HG03066 (cell line): Measurements from ENCODE around the gene PCGF3.

Experiments
- ATAC-seq: cut with Tn5 transposase; IDR thresholded peaks from one replicate; pipeline ENCODE4 v1.9.1; 2021; ENCODE audit warnings: low read depth; ENCODE audit not compliant: unreplicated experiment

PCGF3 gene, protein sequence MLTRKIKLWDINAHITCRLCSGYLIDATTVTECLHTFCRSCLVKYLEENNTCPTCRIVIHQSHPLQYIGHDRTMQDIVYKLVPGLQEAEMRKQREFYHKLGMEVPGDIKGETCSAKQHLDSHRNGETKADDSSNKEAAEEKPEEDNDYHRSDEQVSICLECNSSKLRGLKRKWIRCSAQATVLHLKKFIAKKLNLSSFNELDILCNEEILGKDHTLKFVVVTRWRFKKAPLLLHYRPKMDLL

GRCh38 chr4:705278-706082 is at the start of gene PCGF3:
Gene PCGF3, plus strand, starts transcription at chr4:705832. Its CDS starts 27,849 bp downstream, at chr4:733681.
- ATAC-seq = peak; percentile 91

GRCh38 chr4:656436-657337 is 48.9 kb upstream of the PCGF3 start:
- no peak for ATAC-seq

GRCh38 chr4:657338-657833 is 48.2 kb upstream of the PCGF3 start:
- ATAC-seq = no peak

DNA sequence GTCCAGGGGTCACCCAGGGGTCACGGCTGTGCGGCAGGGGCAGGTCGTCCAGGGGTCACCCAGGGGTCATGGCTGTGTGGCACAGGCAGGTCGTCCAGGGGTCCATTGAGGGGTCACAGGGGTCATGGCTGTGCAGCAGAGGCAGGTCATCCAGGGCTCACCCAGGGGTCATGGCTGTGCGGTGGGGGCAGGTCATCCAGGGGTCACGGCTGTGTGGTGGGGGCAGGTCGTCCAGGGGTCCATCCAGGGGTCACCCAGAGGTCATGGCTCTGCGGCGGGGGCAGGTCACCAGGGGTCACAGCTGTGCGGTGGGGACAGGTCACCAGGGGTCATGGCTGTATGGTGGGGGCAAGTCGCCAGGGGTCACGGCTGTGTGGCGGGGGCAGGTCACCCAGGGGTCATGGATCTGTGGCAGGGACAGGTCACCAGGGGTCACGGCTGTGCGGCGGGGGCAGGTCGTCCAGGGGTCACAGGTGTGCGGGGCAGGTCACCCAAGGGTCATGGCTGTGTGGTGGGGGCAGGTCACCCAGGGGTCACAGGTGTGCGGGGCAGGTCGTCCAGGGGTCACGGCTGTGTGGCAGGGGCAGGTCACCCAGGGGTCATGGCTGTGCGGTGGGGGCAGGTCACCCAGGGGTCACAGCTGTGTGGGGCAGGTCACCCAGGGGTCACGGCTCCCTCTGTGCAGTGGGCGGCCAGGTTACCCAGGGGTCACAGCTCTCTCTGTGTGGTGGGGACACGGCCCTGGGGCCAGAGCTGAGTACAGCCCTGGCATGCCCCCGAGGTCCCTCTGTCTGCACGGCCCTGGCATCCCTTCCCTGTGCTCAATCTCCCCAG is 47.6 kb upstream of the PCGF3 start:
- ATAC-seq = no peak

DNA sequence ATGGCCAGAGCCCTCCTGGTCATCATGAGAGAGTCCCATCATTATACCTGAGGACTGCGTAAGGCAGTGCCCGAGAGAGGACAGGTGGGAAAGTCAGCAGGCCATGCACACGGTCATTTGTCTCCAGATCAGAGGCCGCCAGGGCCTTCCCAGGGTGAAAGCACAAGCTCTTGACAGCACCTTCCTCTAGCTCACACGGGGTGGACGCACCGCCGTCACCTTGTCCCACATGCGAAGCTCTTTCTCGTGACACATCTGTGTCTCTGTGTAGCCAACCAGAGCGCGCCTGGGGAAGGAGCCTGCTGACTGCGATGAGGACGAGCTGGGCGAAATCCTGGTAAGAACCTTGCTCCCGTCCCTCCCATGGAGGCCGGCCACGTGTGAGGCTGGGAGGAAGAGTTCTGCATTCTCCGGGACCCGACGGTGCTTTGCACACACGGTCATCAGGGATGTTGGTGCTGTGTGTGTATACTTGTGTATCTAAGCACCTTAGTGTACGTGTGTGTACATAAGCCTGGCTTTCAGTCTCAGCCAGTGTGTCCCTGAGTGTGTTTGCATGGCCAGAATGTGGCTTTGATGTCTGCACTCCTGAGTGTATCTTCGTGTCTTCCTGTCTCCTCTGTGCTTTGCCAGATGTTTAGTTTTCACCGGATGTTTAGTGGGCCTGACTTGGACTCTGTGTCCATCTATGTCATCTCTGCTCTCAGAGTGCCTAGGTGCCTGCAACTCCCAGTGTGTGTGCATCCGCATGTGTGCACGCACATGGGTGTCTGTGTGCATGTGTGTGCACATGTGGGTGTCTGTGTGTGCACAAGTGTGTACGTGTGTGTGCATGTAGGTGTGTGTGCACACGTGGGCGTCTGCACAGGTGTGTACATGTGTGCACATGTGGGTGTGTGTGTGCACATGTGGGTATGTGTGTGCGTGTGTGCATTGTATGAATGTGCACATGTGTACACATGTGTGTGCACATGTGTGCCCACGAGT is 46.7 kb upstream of the PCGF3 start:
- no peak for ATAC-seq

- no peak for ATAC-seq
Observed at GRCh38 chr4:659851-660250, 45.8 kb upstream of the PCGF3 start.

- no peak for ATAC-seq
Observed at GRCh38 chr4:660401-660800, 45.2 kb upstream of the PCGF3 start.

DNA sequence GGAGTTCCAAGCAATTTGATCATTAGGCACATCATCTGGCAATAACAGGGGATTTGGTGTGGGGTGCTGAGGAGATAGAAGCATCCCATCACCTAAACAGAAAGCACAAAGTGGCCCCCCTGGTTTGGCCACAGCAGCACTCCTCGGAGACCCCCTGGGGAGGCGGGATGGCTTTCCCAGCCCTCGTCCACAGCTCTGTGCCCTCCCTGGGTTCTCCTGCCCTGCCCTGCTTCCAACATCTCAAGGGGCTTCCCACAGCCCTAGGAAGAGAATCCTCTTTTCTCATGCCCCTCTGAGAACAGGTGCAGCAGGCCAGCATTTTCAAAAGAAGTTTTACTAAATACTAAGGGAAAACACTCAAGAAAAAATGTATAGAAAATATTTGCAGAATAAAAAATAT is 44.4 kb upstream of the PCGF3 start:
- no peak for ATAC-seq

DNA sequence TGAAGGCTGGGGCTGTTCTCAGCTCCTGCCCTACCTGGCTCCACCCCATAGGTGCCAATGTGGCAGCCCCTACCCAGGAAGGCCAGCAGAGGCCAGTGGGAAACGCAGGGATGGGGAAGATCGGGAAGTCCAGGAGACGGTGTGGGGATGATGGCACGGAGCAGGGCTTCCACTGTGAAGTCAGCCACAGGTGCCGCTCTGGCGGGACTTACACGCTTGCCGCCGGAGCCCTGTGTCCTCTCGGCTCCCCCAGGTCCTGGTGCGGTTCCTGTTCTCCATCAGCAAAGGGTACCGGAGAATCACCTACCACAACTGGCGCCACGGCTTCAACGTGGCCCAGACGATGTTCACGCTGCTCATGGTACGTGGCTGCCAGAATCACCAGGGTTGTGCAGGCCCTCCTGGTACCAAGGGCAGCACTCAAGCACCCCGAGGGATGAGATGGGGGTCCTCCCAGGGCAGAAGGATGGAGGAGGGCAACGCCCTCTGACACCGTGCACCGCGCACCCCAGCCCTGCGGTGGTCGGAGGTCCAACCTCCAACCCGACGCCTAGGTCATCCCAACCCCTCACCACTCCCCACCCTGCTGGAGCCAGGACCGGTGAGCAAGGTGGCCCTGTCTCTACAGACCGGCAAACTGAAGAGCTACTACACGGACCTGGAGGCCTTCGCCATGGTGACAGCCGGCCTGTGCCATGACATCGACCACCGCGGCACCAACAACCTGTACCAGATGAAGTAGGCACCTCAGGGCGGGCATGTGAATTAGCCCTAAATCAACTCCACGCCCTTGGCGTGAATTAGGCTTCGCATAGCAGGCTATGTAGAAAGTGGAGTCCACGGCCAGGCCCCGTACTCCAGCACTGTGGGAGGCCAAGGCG is 43.5 kb upstream of the PCGF3 start:
- no peak for ATAC-seq

DNA sequence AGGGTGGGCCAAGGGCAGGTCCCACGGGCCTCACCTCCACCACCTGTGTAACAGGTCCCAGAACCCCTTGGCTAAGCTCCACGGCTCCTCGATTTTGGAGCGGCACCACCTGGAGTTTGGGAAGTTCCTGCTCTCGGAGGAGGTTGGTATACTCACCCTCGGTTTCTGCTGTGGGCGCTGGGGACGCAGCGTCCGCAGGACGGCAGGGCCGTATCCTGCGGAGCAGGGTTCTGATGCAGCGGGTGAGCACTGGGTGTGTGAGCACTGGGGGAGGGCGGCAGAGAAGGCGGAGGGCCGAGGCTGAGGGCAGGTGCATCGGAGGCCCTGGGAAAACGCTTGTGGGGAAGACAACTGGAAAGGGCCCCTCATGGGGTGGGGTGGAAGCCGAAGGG is 42.6 kb upstream of the PCGF3 start:
- ATAC-seq = no peak

GRCh38 chr4:663438-664428 is 41.9 kb upstream of the PCGF3 start:
- ATAC-seq = peak; percentile 58

- no peak for ATAC-seq
Observed at GRCh38 chr4:664713-665231, 40.9 kb upstream of the PCGF3 start.

GRCh38 chr4:665381-665750 is 40.3 kb upstream of the PCGF3 start:
- no peak for ATAC-seq

- no peak for ATAC-seq
Observed at GRCh38 chr4:665751-666435, 39.7 kb upstream of the PCGF3 start.

DNA sequence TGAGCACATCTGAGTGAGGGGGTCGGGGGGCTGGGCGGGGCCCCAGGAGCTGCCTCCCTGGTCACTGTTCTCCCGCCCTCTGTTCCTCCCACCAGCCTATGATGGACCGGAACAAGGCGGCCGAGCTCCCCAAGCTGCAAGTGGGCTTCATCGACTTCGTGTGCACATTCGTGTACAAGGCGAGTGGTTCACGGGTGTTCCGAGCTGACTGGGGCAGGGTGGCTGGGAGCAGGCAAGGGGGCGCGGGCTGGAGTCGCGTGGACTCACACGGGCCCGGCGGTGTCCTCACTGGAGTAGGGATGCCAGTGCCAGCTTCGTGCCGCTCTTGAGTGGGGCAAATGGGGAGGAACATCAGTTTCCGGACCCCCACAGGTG is 39.2 kb upstream of the PCGF3 start:
- ATAC-seq = no peak
